ENCODE results near the gene TNFAIP2.

Gene TNFAIP2

GRCh38 chr14:103122947-103123633 is at the start of gene TNFAIP2:
Gene TNFAIP2, plus strand, starts transcription at chr14:103123461. Its CDS starts 2,997 bp downstream, at chr14:103126458.
- Mint-ChIP-seq H3K27ac (no peak within 1 kb of the TSS), H3K27me3 (peaks cover 27% of the 10 kb centered on the region), H3K4me1 (ENCODE audit: low read depth) (peaks cover 5% of the 10 kb centered on the region), H3K9me3 (no peaks in the 10 kb centered on the region), H3K36me3 (ENCODE audit: low read depth) (no peaks in the 10 kb centered on the region), H3K4me3 (peak within 1 kb of the TSS; percentile 65)

GRCh38 chr14:103073876-103074728 is 49.2 kb upstream of the TNFAIP2 start:
- Mint-ChIP-seq H3K36me3 (ENCODE audit: low read depth) (no peaks in the 10 kb centered on the region), H3K4me3 (no peak overlapping the region), H3K27me3 (peaks cover 5% of the 10 kb centered on the region), H3K4me1 (ENCODE audit: low read depth) (no peaks in the 10 kb centered on the region), H3K27ac (no peak overlapping the region), H3K9me3 (no peaks in the 10 kb centered on the region)

GRCh38 chr14:103074729-103075367 is 48.4 kb upstream of the TNFAIP2 start:
- H3K27me3 Mint-ChIP-seq: peaks cover 5% of the 10 kb centered on the region
- H3K9me3 Mint-ChIP-seq: no peaks in the 10 kb centered on the region
- H3K27ac Mint-ChIP-seq: no peak overlapping the region
- no peaks in the 10 kb centered on the region for H3K36me3 Mint-ChIP-seq (ENCODE audit: low read depth)
- H3K4me1 Mint-ChIP-seq (ENCODE audit: low read depth): no peaks in the 10 kb centered on the region
- no peak overlapping the region for H3K4me3 Mint-ChIP-seq

- H3K9me3 Mint-ChIP-seq: no peaks in the 10 kb centered on the region
- H3K4me3 Mint-ChIP-seq: no peak overlapping the region
- no peaks in the 10 kb centered on the region for H3K36me3 Mint-ChIP-seq (ENCODE audit: low read depth)
- H3K4me1 Mint-ChIP-seq (ENCODE audit: low read depth): no peaks in the 10 kb centered on the region
- H3K27me3 Mint-ChIP-seq: peaks cover 5% of the 10 kb centered on the region
- H3K27ac Mint-ChIP-seq: no peak overlapping the region
These were observed 44.9 kb upstream of the TNFAIP2 start for GRCh38 chr14:103078420-103078749.

GRCh38 chr14:103078860-103079587 is 44.2 kb upstream of the TNFAIP2 start:
- H3K4me1 Mint-ChIP-seq (ENCODE audit: low read depth): no peaks in the 10 kb centered on the region
- no peak overlapping the region for H3K27ac Mint-ChIP-seq
- H3K36me3 Mint-ChIP-seq (ENCODE audit: low read depth): no peaks in the 10 kb centered on the region
- H3K4me3 Mint-ChIP-seq: no peak overlapping the region
- peaks cover 5% of the 10 kb centered on the region for H3K27me3 Mint-ChIP-seq
- H3K9me3 Mint-ChIP-seq: no peaks in the 10 kb centered on the region

- no peaks in the 10 kb centered on the region for H3K36me3 Mint-ChIP-seq (ENCODE audit: low read depth)
- H3K9me3 Mint-ChIP-seq: no peaks in the 10 kb centered on the region
- H3K27ac Mint-ChIP-seq: no peak overlapping the region
- H3K4me1 Mint-ChIP-seq (ENCODE audit: low read depth): no peaks in the 10 kb centered on the region
- no peak overlapping the region for H3K4me3 Mint-ChIP-seq
- peaks cover 8% of the 10 kb centered on the region for H3K27me3 Mint-ChIP-seq
These were observed 41.3 kb upstream of the TNFAIP2 start for GRCh38 chr14:103081951-103082350.

GRCh38 chr14:103084021-103084919 is 39.0 kb upstream of the TNFAIP2 start, which contains the start of gene LBHD2:
Gene LBHD2, plus strand, starts transcription at chr14:103084210. Its CDS starts 1,803 bp downstream, at chr14:103086013.
- Mint-ChIP-seq H3K4me1 (ENCODE audit: low read depth) (no peaks in the 10 kb centered on the region), H3K27ac (no peak within 1 kb of the TSS), H3K36me3 (ENCODE audit: low read depth) (no peaks in the 10 kb centered on the region), H3K9me3 (no peaks in the 10 kb centered on the region), H3K27me3 (peaks cover 10% of the 10 kb centered on the region), H3K4me3 (no peak within 1 kb of the TSS)

- no peak overlapping the region for H3K27ac Mint-ChIP-seq
- H3K9me3 Mint-ChIP-seq: no peaks in the 10 kb centered on the region
- no peak overlapping the region for H3K4me3 Mint-ChIP-seq
- H3K36me3 Mint-ChIP-seq (ENCODE audit: low read depth): no peaks in the 10 kb centered on the region
- H3K27me3 Mint-ChIP-seq: peaks cover 10% of the 10 kb centered on the region
- no peaks in the 10 kb centered on the region for H3K4me1 Mint-ChIP-seq (ENCODE audit: low read depth)
These were observed 37.9 kb upstream of the TNFAIP2 start for GRCh38 chr14:103085106-103086091.

- H3K9me3 Mint-ChIP-seq: no peaks in the 10 kb centered on the region
- H3K27me3 Mint-ChIP-seq: peaks cover 10% of the 10 kb centered on the region
- no peak overlapping the region for H3K27ac Mint-ChIP-seq
- peaks cover 4% of the 10 kb centered on the region for H3K4me1 Mint-ChIP-seq (ENCODE audit: low read depth)
- no peaks in the 10 kb centered on the region for H3K36me3 Mint-ChIP-seq (ENCODE audit: low read depth)
- no peak overlapping the region for H3K4me3 Mint-ChIP-seq
These were observed 36.4 kb upstream of the TNFAIP2 start for GRCh38 chr14:103086771-103087342.

- no peaks in the 10 kb centered on the region for H3K36me3 Mint-ChIP-seq (ENCODE audit: low read depth)
- no peak overlapping the region for H3K4me3 Mint-ChIP-seq
- peaks cover 4% of the 10 kb centered on the region for H3K4me1 Mint-ChIP-seq (ENCODE audit: low read depth)
- H3K27me3 Mint-ChIP-seq: peaks cover 10% of the 10 kb centered on the region
- no peak overlapping the region for H3K27ac Mint-ChIP-seq
- H3K9me3 Mint-ChIP-seq: no peaks in the 10 kb centered on the region
These were observed 35.9 kb upstream of the TNFAIP2 start for GRCh38 chr14:103087343-103087835.

- no peak overlapping the region for H3K4me3 Mint-ChIP-seq
- no peak overlapping the region for H3K27ac Mint-ChIP-seq
- H3K9me3 Mint-ChIP-seq: no peaks in the 10 kb centered on the region
- peaks cover 4% of the 10 kb centered on the region for H3K4me1 Mint-ChIP-seq (ENCODE audit: low read depth)
- peaks cover 10% of the 10 kb centered on the region for H3K27me3 Mint-ChIP-seq
- H3K36me3 Mint-ChIP-seq (ENCODE audit: low read depth): no peaks in the 10 kb centered on the region
These were observed 34.3 kb upstream of the TNFAIP2 start for GRCh38 chr14:103088921-103089320.

- peaks cover 7% of the 10 kb centered on the region for H3K27me3 Mint-ChIP-seq
- H3K36me3 Mint-ChIP-seq (ENCODE audit: low read depth): no peaks in the 10 kb centered on the region
- no peak overlapping the region for H3K27ac Mint-ChIP-seq
- H3K4me1 Mint-ChIP-seq (ENCODE audit: low read depth): peaks cover 4% of the 10 kb centered on the region
- no peak overlapping the region for H3K4me3 Mint-ChIP-seq
- no peaks in the 10 kb centered on the region for H3K9me3 Mint-ChIP-seq
These were observed 33.6 kb upstream of the TNFAIP2 start for GRCh38 chr14:103089386-103090335.

All from stimulated activated naive CD8-positive, alpha-beta T cell treated with anti-CD3 and anti-CD28 coated beads, Interleukin-15, Interleukin-2, amounts not matched to agents 100 ng/mL and 50 ng/mL, for 24 hours (primary cell).